ENCODE data around the gene UBA3.

UBA3 gene

DNA sequence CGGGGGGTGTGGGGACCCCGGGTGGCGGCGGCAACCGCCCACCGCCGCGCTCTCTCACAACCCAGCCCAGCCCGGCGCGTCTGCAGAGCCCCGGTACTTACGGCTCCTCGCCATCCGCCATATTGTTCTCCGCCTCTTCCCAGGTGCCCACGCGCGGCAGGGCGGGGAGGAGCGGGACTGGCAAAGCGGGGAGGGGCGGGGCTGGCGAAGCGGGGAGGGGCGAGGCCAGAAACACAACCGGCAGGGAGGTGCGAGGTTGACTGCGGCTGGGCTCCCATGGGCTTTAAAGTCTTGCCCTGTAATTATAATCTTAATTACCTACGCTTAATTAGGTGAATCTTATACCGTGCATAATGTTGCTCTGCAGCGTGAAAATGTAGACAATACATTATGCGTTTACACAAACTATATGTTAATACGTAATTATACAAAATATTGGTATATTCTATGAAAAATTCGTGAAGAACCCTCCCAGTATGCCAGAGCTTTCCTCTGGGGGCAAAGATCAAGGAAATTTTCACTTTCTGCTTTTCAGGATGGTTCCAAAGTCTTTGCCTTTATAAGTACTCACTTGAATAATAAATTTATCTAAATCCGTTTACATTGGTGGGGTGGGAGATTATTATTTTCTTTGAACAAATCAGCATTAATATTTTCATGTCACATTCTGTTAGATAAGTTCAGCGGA lies at the start of gene UBA3:
TSS of gene UBA3 (minus strand) at position 133 of the 688 bp plus-strand sequence. CDS start at position 121, 12 bp downstream.
- DNase-seq, result peak; percentile 91
- TF ChIP-seq, protein P1, sequence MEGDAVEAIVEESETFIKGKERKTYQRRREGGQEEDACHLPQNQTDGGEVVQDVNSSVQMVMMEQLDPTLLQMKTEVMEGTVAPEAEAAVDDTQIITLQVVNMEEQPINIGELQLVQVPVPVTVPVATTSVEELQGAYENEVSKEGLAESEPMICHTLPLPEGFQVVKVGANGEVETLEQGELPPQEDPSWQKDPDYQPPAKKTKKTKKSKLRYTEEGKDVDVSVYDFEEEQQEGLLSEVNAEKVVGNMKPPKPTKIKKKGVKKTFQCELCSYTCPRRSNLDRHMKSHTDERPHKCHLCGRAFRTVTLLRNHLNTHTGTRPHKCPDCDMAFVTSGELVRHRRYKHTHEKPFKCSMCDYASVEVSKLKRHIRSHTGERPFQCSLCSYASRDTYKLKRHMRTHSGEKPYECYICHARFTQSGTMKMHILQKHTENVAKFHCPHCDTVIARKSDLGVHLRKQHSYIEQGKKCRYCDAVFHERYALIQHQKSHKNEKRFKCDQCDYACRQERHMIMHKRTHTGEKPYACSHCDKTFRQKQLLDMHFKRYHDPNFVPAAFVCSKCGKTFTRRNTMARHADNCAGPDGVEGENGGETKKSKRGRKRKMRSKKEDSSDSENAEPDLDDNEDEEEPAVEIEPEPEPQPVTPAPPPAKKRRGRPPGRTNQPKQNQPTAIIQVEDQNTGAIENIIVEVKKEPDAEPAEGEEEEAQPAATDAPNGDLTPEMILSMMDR (IDR thresholded peaks at IDR 0.05), result no peak
- Mint-ChIP-seq H3K36me3 (ENCODE audit: low read depth) (peaks cover 21% of the 10 kb centered on the region), H3K4me1 (peaks cover 70% of the 10 kb centered on the region), H3K9me3 (no peaks in the 10 kb centered on the region), H3K27me3 (ENCODE audit: low read depth, poor library complexity) (peaks cover 2% of the 10 kb centered on the region), H3K4me3 (peak within 1 kb of the TSS; percentile 90), H3K27ac (peak within 1 kb of the TSS; percentile 65)

DNA sequence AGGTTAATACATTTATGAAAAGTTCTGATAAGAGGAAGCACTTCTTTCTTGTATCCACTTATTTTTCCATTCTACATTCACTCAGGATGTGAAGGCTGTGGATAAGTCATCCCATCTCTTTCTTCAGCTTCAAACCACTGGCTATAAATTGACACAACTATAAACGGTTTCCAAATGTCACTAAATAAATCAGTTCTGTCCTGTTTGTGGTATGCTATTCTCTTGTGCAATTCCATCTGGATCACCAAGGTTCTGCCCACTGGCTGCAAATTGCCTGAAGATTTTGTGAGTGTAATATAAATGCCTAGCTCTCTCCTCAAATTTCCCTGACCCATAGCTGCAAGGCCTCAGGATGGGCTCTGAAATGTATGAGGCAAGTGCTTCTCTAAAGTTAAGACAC lies 49.4 kb upstream of the UBA3 start:
- Mint-ChIP-seq H3K36me3 (ENCODE audit: low read depth) (no peaks in the 10 kb centered on the region), H3K9me3 (no peaks in the 10 kb centered on the region), H3K4me3 (no peak overlapping the region), H3K4me1 (peaks cover 40% of the 10 kb centered on the region), H3K27ac (no peak overlapping the region), H3K27me3 (ENCODE audit: low read depth, poor library complexity) (peaks cover 5% of the 10 kb centered on the region)
- TF ChIP-seq, protein P1 (IDR thresholded peaks at IDR 0.05), result no peak
- DNase-seq, result no peak

DNA sequence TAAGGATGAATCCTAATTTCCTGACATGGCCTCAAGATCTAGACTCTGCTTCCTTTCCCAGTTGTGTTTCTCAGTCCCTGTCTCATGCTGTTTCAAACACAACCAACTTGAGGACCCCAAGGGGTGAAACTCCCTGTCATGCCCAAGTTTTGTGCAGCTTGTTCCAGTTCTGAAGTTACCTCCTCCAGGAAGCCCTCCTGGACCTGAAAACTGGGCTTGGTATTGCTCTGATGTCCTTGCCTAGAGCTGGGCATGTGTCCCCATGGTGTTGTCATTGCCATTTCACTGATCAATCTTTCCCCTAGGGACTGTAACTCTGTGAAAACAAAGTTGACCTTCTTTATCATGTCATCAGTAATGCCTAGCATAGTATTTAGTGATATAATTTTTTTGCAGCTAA lies 48.3 kb upstream of the UBA3 start:
- no peak overlapping the region for H3K27ac Mint-ChIP-seq
- DNase-seq, result no peak
- H3K4me3 Mint-ChIP-seq, result no peak overlapping the region
- no peaks in the 10 kb centered on the region for H3K9me3 Mint-ChIP-seq
- peaks cover 5% of the 10 kb centered on the region for H3K27me3 Mint-ChIP-seq (ENCODE audit: low read depth, poor library complexity)
- H3K4me1 Mint-ChIP-seq, result peaks cover 38% of the 10 kb centered on the region
- H3K36me3 Mint-ChIP-seq (ENCODE audit: low read depth), result no peaks in the 10 kb centered on the region
- TF ChIP-seq, protein P1 (IDR thresholded peaks at IDR 0.05), result no peak

DNA sequence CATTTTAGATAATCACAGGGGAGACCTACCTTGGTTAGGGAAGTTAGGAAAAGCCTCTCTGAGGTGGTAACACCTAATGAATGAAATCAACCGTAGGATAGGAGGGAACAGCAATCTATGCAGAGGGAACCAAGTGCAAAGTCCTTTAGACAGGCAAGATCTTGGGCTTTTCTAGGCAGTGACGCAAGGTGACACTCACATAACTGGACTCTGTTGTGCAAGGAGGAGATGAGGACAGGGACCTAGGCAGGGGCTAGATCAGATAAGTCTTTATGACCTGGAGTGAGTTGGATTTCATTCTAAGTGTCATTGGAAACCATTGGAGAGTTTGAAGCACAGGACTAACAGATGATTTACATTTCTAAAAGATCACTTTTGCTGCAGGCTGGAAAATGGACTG lies 46.8 kb upstream of the UBA3 start:
- peaks cover 5% of the 10 kb centered on the region for H3K27me3 Mint-ChIP-seq (ENCODE audit: low read depth, poor library complexity)
- TF ChIP-seq, protein P1 (IDR thresholded peaks at IDR 0.05), result no peak
- DNase-seq, result no peak
- H3K4me1 Mint-ChIP-seq, result peaks cover 52% of the 10 kb centered on the region
- no peaks in the 10 kb centered on the region for H3K9me3 Mint-ChIP-seq
- no peaks in the 10 kb centered on the region for H3K36me3 Mint-ChIP-seq (ENCODE audit: low read depth)
- H3K4me3 Mint-ChIP-seq, result no peak overlapping the region
- no peak overlapping the region for H3K27ac Mint-ChIP-seq

DNA sequence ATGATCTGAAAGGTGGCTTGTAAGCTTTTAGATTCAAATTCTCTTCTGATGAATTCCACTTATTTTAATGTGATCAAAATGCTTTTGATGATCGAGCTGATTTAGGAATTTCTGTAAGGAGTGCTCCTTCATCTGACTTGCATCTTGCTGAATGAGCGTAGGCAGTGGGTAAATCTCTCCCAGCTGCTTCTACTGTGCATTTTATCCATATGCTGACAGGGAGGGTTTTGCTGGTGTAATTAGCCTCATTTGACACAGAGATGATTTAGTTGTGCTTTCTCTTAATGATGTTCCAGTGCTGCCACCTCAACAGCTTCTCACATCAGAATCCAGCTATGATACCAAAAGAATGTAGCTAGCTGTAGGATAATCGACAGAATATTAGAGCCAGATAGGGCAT lies 46.1 kb upstream of the UBA3 start:
- Mint-ChIP-seq H3K4me3 (no peak overlapping the region), H3K9me3 (no peaks in the 10 kb centered on the region), H3K4me1 (peaks cover 60% of the 10 kb centered on the region), H3K27me3 (ENCODE audit: low read depth, poor library complexity) (peaks cover 5% of the 10 kb centered on the region), H3K27ac (no peak overlapping the region), H3K36me3 (ENCODE audit: low read depth) (no peaks in the 10 kb centered on the region)
- TF ChIP-seq, protein P1 (IDR thresholded peaks at IDR 0.05), result no peak
- DNase-seq, result no peak

DNA sequence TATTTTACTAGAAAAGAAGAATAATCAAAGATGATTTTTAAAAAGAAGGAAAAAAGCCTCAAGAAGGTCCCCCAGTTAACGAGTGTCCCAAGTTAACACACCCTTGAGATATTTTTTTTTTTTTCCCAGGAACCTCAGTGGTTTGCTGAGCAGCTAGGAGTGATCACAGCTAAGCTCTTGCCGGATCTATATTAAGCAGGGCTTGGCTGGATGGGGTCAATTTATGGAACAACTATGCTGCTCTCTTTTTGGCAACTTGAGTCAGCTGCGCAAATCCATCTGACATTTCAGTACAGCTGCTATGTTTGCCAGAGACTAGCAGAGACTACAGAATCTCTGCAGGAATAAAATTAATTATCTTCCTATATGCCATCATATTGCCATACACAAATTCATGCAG lies 42.2 kb upstream of the UBA3 start, which contains the start of gene LMOD3:
TSS of gene LMOD3 (minus strand) at position 193 of the 400 bp plus-strand sequence. CDS start 209 bp downstream, outside the sequence.
- Mint-ChIP-seq H3K4me3 (peak within 1 kb of the TSS; percentile 50), H3K36me3 (ENCODE audit: low read depth) (no peaks in the 10 kb centered on the region), H3K27me3 (ENCODE audit: low read depth, poor library complexity) (peaks cover 11% of the 10 kb centered on the region), H3K9me3 (no peaks in the 10 kb centered on the region), H3K4me1 (peaks cover 45% of the 10 kb centered on the region), H3K27ac (peak within 1 kb of the TSS; percentile 73)
- no peak for DNase-seq
- TF ChIP-seq, protein P1 (IDR thresholded peaks at IDR 0.05), result no peak

All from nephron progenitor cell (in vitro differentiated cells).